HepG2 (cell line): Measurements from ENCODE around the gene P4HB. TPM values are rescaled to one million over a fixed set of nuclear protein-coding genes. Genes with fewer than 3 reads are reported as not detected.
A peak's percentile ranks its signal among the peaks of the same experiment; 100 is the strongest.

ENCODE experiments used
- FLYWCH1 ChIP-seq: sonication (generic); formaldehyde crosslinking; IDR thresholded peaks from 2 replicates; pipeline ENCODE4 v1.8.1; 2023; ENCODE audit warnings: mild to moderate bottlenecking, missing genetic modification reagents
- FOXM1 ChIP-seq: sonication (generic); formaldehyde crosslinking; IDR thresholded peaks from 2 replicates; pipeline ENCODE4 v1.5.0; 2020; ENCODE audit warnings: missing genetic modification reagents
- HCFC1 ChIP-seq: fragments of 150-350 bp; IDR thresholded peaks from 2 replicates; pipeline ENCODE4 v1.6.1; 2014; ENCODE audit warnings: low read depth, low read length
- ISL2 ChIP-seq: sonication (generic); formaldehyde crosslinking; IDR thresholded peaks from 2 replicates; pipeline ENCODE4 v1.5.0; 2020; ENCODE audit warnings: missing genetic modification reagents
- KLF13 ChIP-seq: sonication (generic); formaldehyde crosslinking; IDR thresholded peaks from 2 replicates; pipeline ENCODE4 v1.4.0; 2020; ENCODE audit warnings: mild to moderate bottlenecking, missing genetic modification reagents
- MBD4 ChIP-seq: IDR thresholded peaks from 2 replicates; pipeline ENCODE4 v1.6.1; 2012; ENCODE audit warnings: low read length, inconsistent platforms, borderline replicate concordance
- RORA ChIP-seq: sonication (generic); formaldehyde crosslinking; IDR thresholded peaks from 2 replicates; pipeline ENCODE4 v1.5.0; 2020; ENCODE audit warnings: mild to moderate bottlenecking, missing genetic modification reagents, moderate library complexity
- SALL1 ChIP-seq: sonication (generic); formaldehyde crosslinking; IDR thresholded peaks from 2 replicates; pipeline ENCODE4 v1.8.0; 2022; ENCODE audit warnings: mild to moderate bottlenecking, missing genetic modification reagents
- SALL2 ChIP-seq: sonication (generic); formaldehyde crosslinking; IDR thresholded peaks from 2 replicates; pipeline ENCODE4 v1.8.1; 2023; ENCODE audit warnings: mild to moderate bottlenecking, missing genetic modification reagents, inconsistent platforms
- SMARCE1 ChIP-seq: fragments of 450-650 bp; IDR thresholded peaks from 2 replicates; pipeline ENCODE4 v1.6.1; 2017; ENCODE audit warnings: borderline replicate concordance
- TRAFD1 ChIP-seq: sonication (generic); formaldehyde crosslinking; IDR thresholded peaks from 2 replicates; pipeline ENCODE4 v1.5.1; 2020; ENCODE audit warnings: missing genetic modification reagents, mild to moderate bottlenecking, borderline replicate concordance
- ZBTB2 ChIP-seq: sonication (generic); formaldehyde crosslinking; IDR thresholded peaks from 2 replicates; pipeline ENCODE4 v1.8.0; 2022; ENCODE audit warnings: low read depth, missing genetic modification reagents
- ZFP36L1 ChIP-seq: sonication (generic); formaldehyde crosslinking; IDR thresholded peaks from 2 replicates; pipeline ENCODE4 v1.8.0; 2022; ENCODE audit warnings: mild to moderate bottlenecking, missing genetic modification reagents, moderate library complexity
- ZNF34 ChIP-seq: sonication (generic); formaldehyde crosslinking; IDR thresholded peaks from 2 replicates; pipeline ENCODE4 v1.4.0; 2020; ENCODE audit warnings: mild to moderate bottlenecking, missing genetic modification reagents, borderline replicate concordance
- ZNF432 ChIP-seq: sonication (generic); formaldehyde crosslinking; IDR thresholded peaks from 2 replicates; pipeline ENCODE4 v1.5.0; 2020; ENCODE audit warnings: missing genetic modification reagents, mild to moderate bottlenecking, borderline replicate concordance
- ZNF484 ChIP-seq: sonication (generic); formaldehyde crosslinking; IDR thresholded peaks from 2 replicates; pipeline ENCODE4 v1.5.1; 2020; ENCODE audit warnings: mild to moderate bottlenecking, low read depth, missing genetic modification reagents, borderline replicate concordance
- ZNF496 ChIP-seq: sonication (generic); formaldehyde crosslinking; IDR thresholded peaks from 2 replicates; pipeline ENCODE4 v1.8.1; 2023; ENCODE audit warnings: mild to moderate bottlenecking, moderate library complexity, missing genetic modification reagents; ENCODE audit not compliant: insufficient replicate concordance
- ZNF530 ChIP-seq: sonication (generic); formaldehyde crosslinking; IDR thresholded peaks from 2 replicates; pipeline ENCODE4 v1.5.0; 2020; ENCODE audit warnings: low read depth, mild to moderate bottlenecking, missing genetic modification reagents
- ZNF567 ChIP-seq: sonication (generic); formaldehyde crosslinking; IDR thresholded peaks from 2 replicates; pipeline ENCODE4 v1.8.1; 2023; ENCODE audit warnings: mild to moderate bottlenecking, missing genetic modification reagents, borderline replicate concordance
- ZNF569 ChIP-seq: sonication (generic); formaldehyde crosslinking; IDR thresholded peaks from 2 replicates; pipeline ENCODE4 v1.5.0; 2020; ENCODE audit warnings: mild to moderate bottlenecking, missing genetic modification reagents, moderate library complexity, borderline replicate concordance
- ZNF761 ChIP-seq: sonication (generic); formaldehyde crosslinking; conservative IDR thresholded peaks from 2 replicates; pipeline ENCODE4 v1.4.0; 2020; ENCODE audit warnings: mild to moderate bottlenecking, missing genetic modification reagents
- ZNF775 ChIP-seq: sonication (generic); formaldehyde crosslinking; IDR thresholded peaks from 2 replicates; pipeline ENCODE4 v1.4.0; 2020; ENCODE audit warnings: missing genetic modification reagents, mild to moderate bottlenecking, moderate library complexity, borderline replicate concordance
- polyA plus RNA-seq, 8 experiments: library from polyadenylated mRNA; depleted of rRNA in 3 of 8; stranded (reverse) in 7 of 8; unstranded in 1 of 8; fragments of >200 nt; fragmentation: Illumina TruSeq in 4 of 8; extraction: Trizol in 4 of 8; gene quantifications; 2 replicates each; pipeline versions ENCODE4 v1.2.1 to v1.2.3, GENCODE V29; 2011 to 2016; ENCODE audit warnings: low read depth in 4 of 8, missing spikeins in 1 of 8, mixed read lengths in 1 of 8; ENCODE audit not compliant: insufficient read depth in 1 of 8
- total RNA-seq, 5 experiments: library from RNA; depleted of rRNA; stranded (reverse); fragments of >200 nt; fragmentation: Illumina TruSeq; extraction: Trizol; gene quantifications; 2 replicates each; pipeline ENCODE4 v1.2.3, GENCODE V29; 2016; ENCODE audit warnings: low read depth in 1 of 5
- TF ChIP-seq, protein P1 (sequence below), 2 experiments: sonication (generic) in 1 of 2; formaldehyde crosslinking in 1 of 2; IDR thresholded peaks; 2 replicates each; pipeline versions ENCODE4 v1.4.0 to v1.6.1; 2018 to 2020; ENCODE audit warnings: missing genetic modification reagents in 2 of 2, borderline replicate concordance in 1 of 2, low read depth in 1 of 2, mild to moderate bottlenecking in 1 of 2, missing biosample characterization in 1 of 2
- TF ChIP-seq, protein P2 (sequence below): sonication (generic); formaldehyde crosslinking; IDR thresholded peaks from 2 replicates; pipeline ENCODE4 v1.5.1; 2020; ENCODE audit warnings: missing genetic modification reagents, mild to moderate bottlenecking, borderline replicate concordance

P4HB gene
- total and polyA plus RNA-seq, 2 of the 13 experiments (the other 11 are each of a cell fraction or from before 2014, with no cell fraction given), result 185 to 782 TPM

- TF ChIP-seq TRAFD1 (CRISPR knock-in tag) (no peak), ZNF530 (no peak), FLYWCH1 (CRISPR knock-in tag) (no peak), ZNF484 (CRISPR knock-in tag) (no peak), ZNF496 (CRISPR knock-in tag) (no peak), SALL2 (CRISPR knock-in tag) (peak; percentile 94), ZNF761 (CRISPR knock-in tag) (peak; percentile 57; the same call in 1 of the 2 replicates), ZNF775 (no peak), RORA (CRISPR knock-in tag) (no peak), SMARCE1 (no peak), KLF13 (CRISPR knock-in tag) (peak; percentile 65), ZNF567 (CRISPR knock-in tag) (peak; percentile 92; the same call in 1 of the 2 replicates), SALL1 (CRISPR knock-in tag) (peak; percentile 95), ZNF569 (CRISPR knock-in tag) (0 out of 2 replicates have a peak, but pooled peaks have one; percentile 21), ISL2 (peak; percentile 79), ZFP36L1 (CRISPR knock-in tag) (peak; percentile 96; the same call in 1 of the 2 replicates), ZNF432 (CRISPR knock-in tag) (no peak), FOXM1 (CRISPR knock-in tag) (peak; percentile 46; the same call in 1 of the 2 replicates), ZNF34 (CRISPR knock-in tag) (0 out of 2 replicates have a peak, but pooled peaks have one; percentile 22), HCFC1 (peak; percentile 65), ZBTB2 (CRISPR knock-in tag) (peak; percentile 94), MBD4 (no peak)
- TF ChIP-seq, protein P1, sequence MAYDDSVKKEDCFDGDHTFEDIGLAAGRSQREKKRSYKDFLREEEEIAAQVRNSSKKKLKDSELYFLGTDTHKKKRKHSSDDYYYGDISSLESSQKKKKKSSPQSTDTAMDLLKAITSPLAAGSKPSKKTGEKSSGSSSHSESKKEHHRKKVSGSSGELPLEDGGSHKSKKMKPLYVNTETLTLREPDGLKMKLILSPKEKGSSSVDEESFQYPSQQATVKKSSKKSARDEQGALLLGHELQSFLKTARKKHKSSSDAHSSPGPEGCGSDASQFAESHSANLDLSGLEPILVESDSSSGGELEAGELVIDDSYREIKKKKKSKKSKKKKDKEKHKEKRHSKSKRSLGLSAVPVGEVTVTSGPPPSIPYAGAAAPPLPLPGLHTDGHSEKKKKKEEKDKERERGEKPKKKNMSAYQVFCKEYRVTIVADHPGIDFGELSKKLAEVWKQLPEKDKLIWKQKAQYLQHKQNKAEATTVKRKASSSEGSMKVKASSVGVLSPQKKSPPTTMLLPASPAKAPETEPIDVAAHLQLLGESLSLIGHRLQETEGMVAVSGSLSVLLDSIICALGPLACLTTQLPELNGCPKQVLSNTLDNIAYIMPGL (CRISPR knock-in tag; IDR thresholded peaks at IDR 0.05; ENCODE audit: borderline replicate concordance in 1 of 2, low read depth in 1 of 2), result peak; percentile 51 to 88; a peak in 3 of 4 replicates
- TF ChIP-seq, protein P2, sequence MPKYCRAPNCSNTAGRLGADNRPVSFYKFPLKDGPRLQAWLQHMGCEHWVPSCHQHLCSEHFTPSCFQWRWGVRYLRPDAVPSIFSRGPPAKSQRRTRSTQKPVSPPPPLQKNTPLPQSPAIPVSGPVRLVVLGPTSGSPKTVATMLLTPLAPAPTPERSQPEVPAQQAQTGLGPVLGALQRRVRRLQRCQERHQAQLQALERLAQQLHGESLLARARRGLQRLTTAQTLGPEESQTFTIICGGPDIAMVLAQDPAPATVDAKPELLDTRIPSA (CRISPR knock-in tag), result no peak
These were observed 627 bp upstream of the P4HB start (continued) for GRCh38 chr17:81860756-81861568.
